HG03108 (cell line): ENCODE results near the gene DSC2.

Source experiments
- ATAC-seq: cut with Tn5 transposase; IDR thresholded peaks from one replicate; pipeline ENCODE4 v1.9.1; 2021; ENCODE audit warnings: moderate library complexity; ENCODE audit not compliant: unreplicated experiment

The DSC2 gene

DNA sequence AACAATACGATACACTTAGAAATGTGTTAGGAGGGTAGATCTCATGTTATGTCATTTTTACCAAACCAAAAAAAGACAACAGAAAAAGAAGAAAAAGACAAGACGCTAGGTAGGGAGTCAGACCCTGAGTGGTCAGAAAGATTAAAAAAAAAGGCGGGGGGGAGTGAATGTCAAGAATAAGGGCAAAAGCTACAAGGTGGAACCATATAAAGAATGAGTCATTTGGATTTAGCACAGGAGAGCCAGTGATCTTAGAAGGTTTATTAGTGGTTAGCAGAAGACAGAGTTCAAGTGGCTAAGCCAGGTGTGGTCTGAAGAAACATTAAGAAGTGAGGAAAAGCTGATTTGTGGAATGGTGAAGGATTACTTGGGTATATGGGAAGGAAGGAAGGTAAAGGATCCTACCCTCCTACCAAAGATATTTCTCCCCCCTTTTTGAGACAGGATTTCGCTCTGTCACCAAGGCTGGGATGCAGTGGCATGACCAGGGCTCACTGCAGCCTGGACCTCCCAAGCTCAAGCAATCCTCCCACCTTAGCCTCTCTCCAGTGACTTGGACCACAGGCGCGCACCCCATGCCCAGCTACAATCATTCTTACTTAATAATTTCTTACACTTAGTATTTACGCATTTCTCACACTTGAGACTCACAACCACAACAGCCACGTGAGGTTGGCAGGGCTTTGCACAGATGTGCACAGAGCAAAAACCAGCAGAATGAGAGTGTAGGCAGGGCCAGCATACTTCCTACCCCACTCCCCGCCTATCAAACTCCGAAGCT is 2.6 kb downstream of the DSC2 start:
- no peak for ATAC-seq

DNA sequence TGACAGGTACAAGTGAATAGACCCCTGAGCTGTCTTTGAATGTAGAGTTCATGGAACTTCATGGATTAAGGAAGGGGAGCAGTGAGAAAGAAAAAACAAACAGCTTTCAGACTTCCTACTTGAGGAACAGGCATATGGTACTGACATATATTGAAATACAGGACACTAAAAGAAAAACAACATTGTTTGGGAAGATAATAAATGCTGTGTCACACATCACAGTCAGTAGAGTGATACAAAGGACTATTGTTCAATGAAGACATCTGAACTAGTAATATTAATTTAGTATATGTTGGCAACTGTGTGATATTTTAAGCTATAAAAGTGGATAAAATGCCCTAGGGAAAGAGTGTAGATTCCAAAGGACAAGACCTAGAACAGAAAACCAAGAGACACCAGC is 3.3 kb downstream of the DSC2 start:
- no peak for ATAC-seq

DNA sequence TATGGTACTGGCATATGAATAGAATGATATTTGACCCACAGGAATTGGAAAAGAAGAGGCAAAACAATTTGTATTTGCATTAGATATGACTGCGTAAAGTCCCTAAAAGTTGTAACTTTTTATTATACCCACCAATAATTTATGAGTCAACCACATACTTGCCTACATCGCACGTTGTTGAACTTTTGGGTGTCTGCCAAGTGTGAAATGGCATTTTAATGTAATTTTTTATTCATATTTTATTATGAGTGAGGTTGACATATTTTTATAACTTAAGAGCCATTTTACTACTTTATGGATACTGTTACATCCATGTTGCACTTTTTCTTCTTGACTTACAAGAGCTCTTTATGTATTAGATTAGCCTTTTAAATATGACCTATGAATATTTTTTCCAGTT is 4.6 kb downstream of the DSC2 start:
- no peak for ATAC-seq

DNA sequence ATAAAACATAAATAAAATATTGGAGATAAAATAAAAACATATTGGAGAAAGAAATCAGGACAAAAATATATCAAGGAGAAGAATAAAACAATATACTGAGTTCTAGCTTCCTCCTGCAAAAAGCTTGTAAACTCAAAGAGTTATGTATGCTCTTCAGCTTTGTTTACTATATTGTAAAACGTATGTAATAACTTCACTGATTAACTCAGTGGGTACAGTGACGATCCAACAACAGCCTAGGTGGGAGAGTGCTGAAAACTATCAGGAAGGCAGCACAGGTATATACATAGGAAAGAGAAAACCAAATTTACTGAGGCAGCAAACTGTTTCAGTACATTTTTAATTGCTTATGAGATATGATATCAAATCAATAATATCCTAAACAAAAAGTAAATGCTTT is 8.3 kb downstream of the DSC2 start:
- no peak for ATAC-seq

DNA sequence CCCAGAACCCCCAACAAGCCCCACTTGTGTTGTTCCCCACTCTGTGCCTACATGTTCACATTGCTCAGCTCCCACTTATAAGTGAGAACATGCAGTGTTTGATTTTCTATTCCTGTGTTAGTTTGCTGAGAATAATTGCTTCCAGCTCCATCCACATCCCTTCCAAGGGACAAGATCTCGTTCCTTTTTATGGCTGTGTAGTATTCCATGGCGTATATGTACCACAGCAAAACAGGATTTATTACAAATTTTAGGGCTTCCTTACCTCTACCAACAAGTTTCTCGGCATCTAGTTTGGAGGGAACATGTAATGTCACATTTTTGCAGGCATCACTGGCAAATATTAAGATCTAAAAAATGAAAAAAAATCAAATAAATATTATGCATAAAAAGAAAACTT is 8.9 kb downstream of the DSC2 start:
- ATAC-seq = no peak

DNA sequence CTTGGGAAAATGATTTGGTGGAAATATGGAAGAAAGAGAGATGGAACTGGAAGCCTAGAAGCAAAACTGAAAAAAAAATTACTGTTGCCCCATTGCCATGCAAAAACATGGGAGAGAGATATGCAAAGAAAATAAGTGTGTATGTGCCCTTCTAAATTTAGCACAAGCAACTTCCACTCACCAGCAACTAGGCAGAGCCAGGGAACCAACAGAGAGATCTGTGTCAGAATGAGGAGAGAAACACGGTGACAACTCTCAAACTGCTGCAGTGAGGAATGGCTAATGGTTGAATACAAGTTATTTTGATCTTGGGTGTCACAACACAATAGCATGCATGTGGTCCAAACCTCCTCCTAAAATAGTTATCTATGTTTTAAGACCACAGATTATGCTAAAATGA is 10.9 kb downstream of the DSC2 start:
- ATAC-seq = no peak

DNA sequence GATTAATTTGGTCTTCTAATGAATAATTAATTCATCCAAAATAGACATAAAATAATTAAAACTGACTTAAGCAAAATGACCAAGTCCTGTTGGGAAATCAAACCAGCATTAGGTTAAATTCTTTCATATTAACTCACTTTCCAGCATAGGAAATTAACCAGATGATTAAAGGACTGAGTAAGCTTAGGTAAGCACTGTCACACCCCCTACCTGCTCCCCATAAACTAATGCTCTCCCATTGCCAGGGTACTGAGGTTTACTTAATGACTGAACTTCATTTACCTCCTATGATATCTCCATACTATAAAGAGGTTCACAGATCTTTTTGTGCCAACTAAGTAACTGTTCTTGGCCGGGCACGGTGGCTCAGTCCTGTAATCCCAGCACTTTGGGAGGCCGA is 13.7 kb downstream of the DSC2 start:
- no peak for ATAC-seq

DNA sequence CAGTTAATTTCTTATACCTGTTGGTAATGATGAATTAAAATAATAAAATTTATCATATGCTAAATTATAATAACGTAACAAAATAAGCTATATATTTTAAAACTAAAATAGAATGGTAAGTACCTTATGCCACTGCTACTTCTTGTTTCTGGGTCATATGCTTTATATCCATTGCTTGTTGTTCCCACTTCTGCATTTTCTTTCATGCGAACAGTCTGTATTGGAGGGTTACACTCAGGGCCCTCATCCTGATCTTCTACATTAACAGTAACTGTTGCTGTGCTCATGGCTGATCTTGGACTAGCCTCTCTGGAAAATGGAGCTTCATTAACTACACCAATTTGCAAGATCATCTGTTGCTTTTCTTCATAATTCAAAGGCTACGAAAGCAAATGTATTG is 22.2 kb downstream of the DSC2 start:
- ATAC-seq = no peak

DNA sequence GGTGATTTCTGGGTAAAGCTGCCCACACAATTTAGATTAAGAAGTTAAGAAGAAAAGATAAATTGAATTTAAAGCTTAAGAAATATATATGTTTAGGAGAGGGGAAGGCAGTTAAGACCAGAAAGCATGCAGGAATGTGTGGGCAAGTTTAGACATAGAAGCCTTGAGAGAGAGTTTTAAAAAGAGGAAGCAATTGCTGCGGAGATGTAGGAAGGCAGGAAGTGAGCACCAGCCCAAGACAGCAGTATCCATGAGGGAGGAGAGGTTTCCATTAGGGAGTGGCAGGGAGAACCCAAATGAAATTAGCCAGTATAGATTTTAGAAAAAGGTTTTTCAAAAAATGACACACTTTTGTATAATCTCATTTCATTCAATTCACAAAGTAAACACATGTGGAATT is 24.3 kb downstream of the DSC2 start:
- no peak for ATAC-seq

DNA sequence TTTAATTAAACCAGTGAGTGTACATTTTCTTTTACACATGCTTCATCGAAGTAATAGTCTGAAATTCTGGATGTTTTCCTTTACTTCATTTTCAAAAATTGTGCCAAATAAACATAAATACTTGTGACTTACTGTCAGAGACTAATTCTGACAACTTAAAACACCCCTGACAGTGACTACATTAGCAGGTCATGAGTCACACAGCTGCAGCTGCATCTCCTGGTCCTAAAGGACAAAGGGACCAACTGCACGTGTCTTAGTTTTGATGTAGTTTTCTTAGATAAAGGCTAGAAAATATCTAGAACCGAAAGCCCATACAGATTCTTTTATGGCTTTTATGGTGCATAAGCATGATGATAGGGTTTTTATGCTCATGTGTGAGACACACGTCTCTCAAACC is 30.0 kb downstream of the DSC2 start:
- ATAC-seq = no peak

DNA sequence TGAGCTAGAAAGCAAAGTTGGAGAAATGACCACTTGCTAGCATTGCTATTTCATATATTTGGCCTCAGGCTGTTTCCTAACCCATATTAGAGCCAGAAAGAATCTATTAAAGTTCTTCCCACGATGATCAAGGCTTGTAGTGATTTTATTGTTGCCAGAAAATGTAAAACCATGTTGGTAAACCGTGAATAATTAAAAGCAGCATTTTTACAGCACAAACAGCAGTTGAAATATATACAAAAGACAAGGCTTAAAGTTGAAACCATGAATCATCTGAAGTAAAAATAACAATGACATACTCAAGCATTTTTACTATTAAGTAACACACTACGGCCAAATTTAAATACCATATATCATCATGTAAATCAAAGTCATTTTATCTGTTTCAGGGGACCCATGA is 32.0 kb downstream of the DSC2 start:
- no peak for ATAC-seq

DNA sequence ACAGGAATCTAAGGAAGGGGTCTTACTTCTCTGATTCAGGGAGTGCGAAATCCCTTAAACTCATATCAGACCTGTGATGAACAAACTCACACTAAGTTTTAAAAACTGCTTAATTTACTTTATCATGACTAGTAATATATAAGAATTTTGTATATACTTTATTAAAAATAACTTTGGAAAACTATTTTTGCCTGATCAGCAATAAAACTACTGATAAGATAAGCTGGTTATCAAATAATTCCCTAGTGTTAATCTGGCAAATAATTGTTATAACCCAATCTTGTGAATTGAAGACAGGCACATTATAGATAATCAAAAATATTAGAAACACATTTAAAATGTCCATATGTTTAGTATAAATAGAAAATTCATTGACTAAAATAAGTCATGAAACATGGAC is 36.0 kb downstream of the DSC2 start:
- no peak for ATAC-seq

DNA sequence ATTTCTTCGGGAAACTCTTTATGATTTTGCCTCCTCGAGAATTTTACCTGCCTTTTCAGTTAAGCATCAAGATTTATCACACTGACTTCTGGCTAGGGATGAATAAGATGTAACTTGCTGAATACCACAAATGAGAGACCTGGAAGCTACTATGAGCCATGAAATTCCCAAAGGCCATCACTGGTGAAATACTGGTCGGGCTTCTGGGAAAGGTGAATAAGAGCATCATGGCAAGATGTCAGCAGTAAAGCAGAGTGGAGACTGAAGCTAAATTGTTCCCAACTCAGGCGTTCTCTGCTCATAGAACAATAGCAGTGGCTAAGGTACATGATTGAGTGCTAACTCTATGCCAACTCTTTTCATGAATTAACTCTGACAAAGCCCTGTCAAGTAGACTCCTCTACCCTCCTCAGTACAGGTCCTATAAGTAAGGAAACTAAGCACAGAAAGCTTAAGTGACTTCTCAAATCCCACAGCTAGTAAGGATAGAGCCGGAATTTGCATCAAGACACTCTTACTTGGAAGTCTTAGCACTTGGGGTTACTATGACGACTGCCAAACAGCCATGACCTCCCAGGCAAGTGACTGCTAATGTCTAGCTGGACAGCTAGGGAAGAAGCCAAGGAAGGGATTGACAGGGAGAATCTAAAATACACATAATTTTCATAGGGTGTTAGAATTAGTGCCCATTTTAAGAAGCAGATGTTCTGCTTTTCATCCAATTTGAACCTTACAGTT is 37.0 kb downstream of the DSC2 start:
- no peak for ATAC-seq

DNA sequence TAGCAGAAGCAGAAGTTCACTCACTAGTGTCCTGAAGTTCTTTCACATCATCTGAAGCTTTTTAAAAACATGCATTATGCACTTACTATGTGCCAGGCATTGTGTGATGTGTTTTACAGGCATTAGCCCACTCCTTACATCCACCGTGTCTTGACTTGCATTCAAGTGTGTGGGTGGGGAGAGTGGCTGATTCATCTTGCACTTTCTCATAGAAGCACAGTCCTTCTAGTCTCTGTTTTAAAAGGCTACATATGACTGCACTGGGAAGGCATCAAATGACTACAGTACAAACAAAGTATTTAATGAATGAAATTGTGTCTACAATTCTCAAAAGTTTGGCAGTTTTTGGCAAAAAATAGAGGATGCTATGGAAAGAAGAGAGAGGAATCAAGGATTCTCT is 38.1 kb downstream of the DSC2 start:
- no peak for ATAC-seq

DNA sequence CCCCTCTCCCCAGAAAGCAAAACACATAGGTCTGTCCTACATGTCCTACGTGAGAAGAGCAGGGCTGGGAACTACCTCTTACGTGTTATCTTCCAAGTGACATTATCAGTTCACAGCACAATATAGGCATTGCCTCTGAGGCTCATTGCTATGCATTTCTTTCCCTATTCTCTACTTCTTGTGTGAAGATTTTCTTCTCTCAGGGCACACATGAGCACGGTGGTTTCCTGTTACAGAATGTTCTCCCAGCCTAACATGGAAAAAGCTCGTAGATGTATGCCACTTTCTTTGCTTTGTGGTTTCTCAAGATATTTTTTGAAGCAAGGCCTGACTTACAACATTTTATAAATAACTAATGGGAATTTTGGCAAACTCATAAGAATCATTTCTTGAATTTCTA is 40.3 kb downstream of the DSC2 start:
- ATAC-seq = no peak

DNA sequence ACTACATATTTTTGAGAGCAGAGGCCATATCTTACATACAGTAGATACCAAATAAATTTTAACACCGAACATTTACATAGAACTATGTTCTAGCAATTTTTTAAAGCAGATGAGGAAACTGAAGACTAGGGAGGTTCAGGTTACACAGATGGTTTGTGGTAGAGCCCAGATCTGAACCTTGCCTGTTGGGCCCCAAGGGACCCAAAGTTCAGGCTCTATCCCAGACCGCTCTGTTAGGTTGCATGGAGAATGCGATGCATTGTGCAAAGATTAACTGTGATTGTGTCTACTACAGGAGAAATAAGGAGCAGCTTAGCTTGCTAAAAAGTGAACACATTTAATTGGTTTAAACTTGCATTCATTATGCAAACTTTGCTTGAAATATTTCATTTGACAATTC is 43.3 kb downstream of the DSC2 start:
- no peak for ATAC-seq

DNA sequence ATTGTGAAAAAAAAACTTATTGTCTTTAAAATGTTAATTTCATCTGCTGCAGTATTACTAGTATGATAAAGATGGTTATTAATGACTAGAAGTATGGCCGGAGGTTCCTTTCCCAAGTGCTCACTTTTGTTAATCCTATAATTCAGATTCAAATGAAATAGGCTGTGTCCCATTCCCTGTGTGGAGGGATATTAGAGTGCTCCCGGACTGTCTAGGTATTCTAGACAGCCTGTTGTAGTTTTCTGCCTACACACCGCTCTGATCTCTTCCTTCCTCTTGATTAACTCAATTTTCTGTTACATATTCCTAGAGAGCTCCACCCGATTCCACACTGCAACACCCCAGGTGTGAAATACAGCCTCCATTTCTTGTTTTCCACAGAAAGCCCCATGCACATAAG is 44.3 kb downstream of the DSC2 start:
- ATAC-seq = no peak

DNA sequence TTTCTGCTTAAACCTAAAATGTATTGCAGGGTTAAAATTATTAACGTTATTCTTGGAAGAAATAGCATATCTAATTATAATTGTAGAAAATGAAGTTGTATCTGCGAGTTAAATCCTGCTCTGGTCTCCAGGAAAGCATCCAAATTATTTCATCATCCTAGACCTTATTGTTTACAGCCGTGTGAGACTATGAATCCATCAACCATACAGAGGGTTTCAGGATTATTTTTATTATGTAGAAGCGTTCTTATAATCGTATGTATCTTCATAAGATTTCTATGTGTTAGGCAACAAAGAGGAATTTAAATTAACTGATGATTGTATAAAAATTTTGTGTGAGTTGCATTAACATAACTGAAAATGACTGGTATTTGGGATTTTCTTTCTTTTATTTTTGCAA is 45.2 kb downstream of the DSC2 start:
- ATAC-seq = no peak

DNA sequence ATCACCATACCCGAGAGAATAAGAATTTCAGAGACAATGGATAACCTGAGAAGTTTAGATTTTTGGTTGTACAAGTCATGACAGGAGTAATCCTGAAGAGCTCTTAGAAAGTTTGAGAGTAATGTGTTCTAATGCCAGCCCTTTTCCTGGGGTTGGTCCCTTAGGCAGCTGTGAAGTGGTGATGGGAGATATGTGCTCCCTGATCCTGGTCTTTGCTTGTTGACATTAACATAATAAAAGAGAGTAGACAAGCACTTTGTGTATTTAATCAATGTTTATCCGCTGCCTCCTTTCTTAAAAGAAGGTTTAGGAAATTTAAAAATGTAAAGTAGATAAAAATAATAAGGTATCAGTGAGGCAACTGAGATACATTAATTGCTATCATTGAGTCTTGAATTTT is 45.9 kb downstream of the DSC2 start:
- no peak for ATAC-seq

DNA sequence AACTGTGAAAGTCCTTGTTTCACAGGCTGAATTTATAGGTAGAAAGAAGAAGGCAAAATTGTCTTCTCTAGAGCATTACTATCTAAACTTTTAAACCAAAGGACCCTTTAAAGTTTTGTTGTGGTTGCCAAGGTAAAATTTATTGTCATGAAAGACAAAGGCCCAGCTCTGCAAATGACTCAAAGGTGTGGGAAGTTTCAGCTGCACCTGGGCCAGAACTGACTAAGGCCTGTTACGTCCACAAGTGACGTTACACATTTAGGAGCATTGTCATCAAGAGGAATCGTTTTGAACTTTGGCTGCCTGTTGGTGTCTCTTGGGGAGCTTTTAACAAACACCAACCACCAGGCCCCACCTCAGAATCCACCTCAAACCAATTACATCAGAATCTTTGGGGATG is 51.6 kb downstream of the DSC2 start:
- ATAC-seq = no peak

DNA sequence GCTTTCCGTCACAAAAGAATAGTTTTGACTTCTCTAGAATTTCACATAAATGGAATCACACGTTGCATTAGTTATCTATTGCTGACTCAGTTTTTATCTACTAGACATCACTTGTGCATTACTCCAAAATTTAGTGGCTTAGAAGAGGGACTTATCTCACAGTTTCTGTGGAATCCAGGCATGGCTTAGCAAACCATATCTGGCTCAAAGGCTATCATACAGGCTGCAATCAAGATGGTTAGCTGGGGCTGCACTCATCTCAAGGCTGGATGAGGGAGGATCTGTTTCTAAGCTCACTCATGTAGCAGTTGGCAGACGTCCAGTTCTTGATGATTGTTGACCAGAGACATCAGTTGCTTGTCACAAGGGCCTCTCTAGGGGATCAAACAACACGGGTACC is 53.0 kb downstream of the DSC2 start:
- ATAC-seq = no peak

DNA sequence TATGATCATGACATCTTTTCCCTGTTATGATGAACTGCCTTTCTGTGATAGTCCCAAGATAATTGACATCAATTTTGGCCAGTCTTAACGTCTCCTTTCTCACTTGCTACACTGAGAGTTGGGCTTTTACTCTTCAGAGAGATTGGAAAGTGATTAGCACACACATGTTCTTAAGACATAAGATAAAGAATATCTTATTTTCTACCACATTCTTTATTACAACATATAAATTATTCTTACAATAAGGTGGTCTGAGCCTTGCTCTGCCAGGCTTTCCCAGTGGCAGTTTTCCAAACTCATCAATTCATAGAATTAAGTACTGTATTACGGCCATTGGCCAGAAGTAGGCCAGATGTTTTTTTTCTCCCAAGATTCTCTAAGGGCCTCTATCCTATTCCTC is 54.0 kb downstream of the DSC2 start:
- no peak for ATAC-seq

DNA sequence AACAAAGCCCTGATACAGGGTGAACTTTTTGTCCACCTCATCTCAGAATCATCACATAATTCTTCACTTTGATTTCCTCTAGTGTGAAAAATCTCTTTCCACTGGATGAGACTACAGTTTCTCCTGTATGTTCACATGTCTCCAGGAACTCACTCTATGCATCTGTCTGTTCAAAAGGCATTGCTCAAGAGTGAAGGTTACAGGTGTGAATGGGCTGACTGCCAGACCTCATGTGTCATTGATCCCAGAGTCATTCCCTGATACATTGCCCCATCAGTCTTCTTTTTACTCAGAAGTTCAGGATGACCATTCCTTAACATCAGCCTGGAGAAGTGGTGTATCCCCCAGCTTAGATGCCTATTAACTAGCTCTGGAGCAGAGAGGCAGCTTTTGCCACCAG is 55.3 kb downstream of the DSC2 start:
- no peak for ATAC-seq
